Right forelimb (tissue), 1 donor: Measurements from ENCODE around the gene PCED1B.
"Not testable (repeated sequence)": the region's sequence is repeated elsewhere in the genome, so short reads cannot be mapped to it uniquely, and the experiment has no call there.

Experiments used
- DNase-seq: peaks from one replicate; pipeline ENCODE4 v3.0.0-alpha.2; 2018

The PCED1B gene

GRCh38 chr12:47245623-47246022 is 166.2 kb downstream of the PCED1B start:
- DNase-seq = no peak

- DNase-seq = no peak
These were observed 168.0 kb downstream of the PCED1B start for GRCh38 chr12:47247418-47247817.

GRCh38 chr12:47249082-47249481 is 169.7 kb downstream of the PCED1B start:
- DNase-seq = no peak

- DNase-seq = no peak
These were observed 170.4 kb downstream of the PCED1B start for GRCh38 chr12:47249719-47250357.

GRCh38 chr12:47251919-47252318 is 172.5 kb downstream of the PCED1B start:
- DNase-seq = no peak

- no peak for DNase-seq
These were observed 185.5 kb downstream of the PCED1B start for GRCh38 chr12:47264951-47265350.

GRCh38 chr12:47265391-47265790 is 186.0 kb downstream of the PCED1B start:
- no peak for DNase-seq

GRCh38 chr12:47267571-47267970 is 188.2 kb downstream of the PCED1B start:
- DNase-seq = no peak

- DNase-seq = no peak
These were observed 189.4 kb downstream of the PCED1B start for GRCh38 chr12:47268501-47269454.

GRCh38 chr12:47269916-47270315 is 190.5 kb downstream of the PCED1B start:
- DNase-seq = no peak

GRCh38 chr12:47270782-47271664 is 191.6 kb downstream of the PCED1B start:
- no peak for DNase-seq

- no peak for DNase-seq
These were observed 192.4 kb downstream of the PCED1B start for GRCh38 chr12:47271800-47272239.

GRCh38 chr12:47272412-47273190 is 193.2 kb downstream of the PCED1B start:
- DNase-seq = no peak

- no peak for DNase-seq
These were observed 193.8 kb downstream of the PCED1B start for GRCh38 chr12:47273191-47273626.

GRCh38 chr12:47274760-47275159 is 195.3 kb downstream of the PCED1B start:
- no peak for DNase-seq

- no peak for DNase-seq
These were observed 196.8 kb downstream of the PCED1B start for GRCh38 chr12:47276253-47276620.

- DNase-seq = no peak
These were observed 197.3 kb downstream of the PCED1B start for GRCh38 chr12:47276621-47277309.

- DNase-seq = no peak
These were observed 198.6 kb downstream of the PCED1B start for GRCh38 chr12:47277972-47278448.

- not testable (repeated sequence) for DNase-seq
These were observed 200.3 kb downstream of the PCED1B start for GRCh38 chr12:47279758-47280157.

GRCh38 chr12:47280543-47281300 is 201.3 kb downstream of the PCED1B start:
- no peak for DNase-seq
